K562 (cell line): ENCODE results near the gene CDC20.

ENCODE experiments used
- ARID3B ChIP-seq: fragments of 250-450 bp; sonication (Bioruptor Pico); IDR thresholded peaks from 2 replicates; pipeline ENCODE4 v1.4.0; 2020; ENCODE audit warnings: borderline replicate concordance
- ELK1 ChIP-seq: sonication (generic); formaldehyde crosslinking; IDR thresholded peaks from 2 replicates; pipeline ENCODE4 v1.8.1; 2022; ENCODE audit warnings: missing genetic modification reagents
- TF ChIP-seq, protein P1 (sequence below), 2 experiments: fragments of 450-650 bp; conservative IDR thresholded peaks; 2 replicates each; pipeline ENCODE4 v1.6.1; 2017; ENCODE audit warnings: mild to moderate bottlenecking in 2 of 2, moderate library complexity in 2 of 2

GRCh38 chr1:43312663-43313515, 45.9 kb upstream of the CDC20 start:
- TF ChIP-seq ELK1 (no peak), ARID3B (no peak)
- TF ChIP-seq, protein P1, sequence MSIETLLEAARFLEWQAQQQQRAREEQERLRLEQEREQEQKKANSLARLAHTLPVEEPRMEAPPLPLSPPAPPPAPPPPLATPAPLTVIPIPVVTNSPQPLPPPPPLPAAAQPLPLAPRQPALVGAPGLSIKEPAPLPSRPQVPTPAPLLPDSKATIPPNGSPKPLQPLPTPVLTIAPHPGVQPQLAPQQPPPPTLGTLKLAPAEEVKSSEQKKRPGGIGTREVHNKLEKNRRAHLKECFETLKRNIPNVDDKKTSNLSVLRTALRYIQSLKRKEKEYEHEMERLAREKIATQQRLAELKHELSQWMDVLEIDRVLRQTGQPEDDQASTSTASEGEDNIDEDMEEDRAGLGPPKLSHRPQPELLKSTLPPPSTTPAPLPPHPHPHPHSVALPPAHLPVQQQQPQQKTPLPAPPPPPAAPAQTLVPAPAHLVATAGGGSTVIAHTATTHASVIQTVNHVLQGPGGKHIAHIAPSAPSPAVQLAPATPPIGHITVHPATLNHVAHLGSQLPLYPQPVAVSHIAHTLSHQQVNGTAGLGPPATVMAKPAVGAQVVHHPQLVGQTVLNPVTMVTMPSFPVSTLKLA (conservative IDR thresholded peaks at IDR 0.05), result no peak
